Memory B cell (primary cell): ENCODE data around the gene SNCB.

Experiments
- ATAC-seq: fragments of 150-1000 bp; cut with Tn5 transposase; 2 replicates; pipeline ENCODE4 v1.10.0; 2021; ENCODE audit warnings: low read depth, mild to moderate bottlenecking, moderate library complexity
- DNase-seq, 2 donors: peaks; one replicate each; pipeline ENCODE4 v3.0.0; 2022; ENCODE audit warnings: low spot score in 2 of 2
- H3K27ac Mint-ChIP-seq: one replicate; pipeline ENCODE4 v1.8.0; 2022; ENCODE audit warnings: mild to moderate bottlenecking, moderate library complexity, mixed read lengths
- H3K27me3 Mint-ChIP-seq: one replicate; pipeline ENCODE4 v1.8.0; 2022; ENCODE audit warnings: mixed read lengths
- H3K36me3 Mint-ChIP-seq: one replicate; pipeline ENCODE4 v1.8.0; 2022; ENCODE audit warnings: mild to moderate bottlenecking, mixed read lengths
- H3K4me1 Mint-ChIP-seq: one replicate; pipeline ENCODE4 v1.8.0; 2022; ENCODE audit warnings: mixed read lengths
- H3K4me3 Mint-ChIP-seq: one replicate; pipeline ENCODE4 v1.8.0; 2022; ENCODE audit warnings: mild to moderate bottlenecking, moderate library complexity, mixed read lengths
- H3K9me3 Mint-ChIP-seq: one replicate; pipeline ENCODE4 v1.8.0; 2022; ENCODE audit warnings: mixed read lengths

The SNCB gene

DNA sequence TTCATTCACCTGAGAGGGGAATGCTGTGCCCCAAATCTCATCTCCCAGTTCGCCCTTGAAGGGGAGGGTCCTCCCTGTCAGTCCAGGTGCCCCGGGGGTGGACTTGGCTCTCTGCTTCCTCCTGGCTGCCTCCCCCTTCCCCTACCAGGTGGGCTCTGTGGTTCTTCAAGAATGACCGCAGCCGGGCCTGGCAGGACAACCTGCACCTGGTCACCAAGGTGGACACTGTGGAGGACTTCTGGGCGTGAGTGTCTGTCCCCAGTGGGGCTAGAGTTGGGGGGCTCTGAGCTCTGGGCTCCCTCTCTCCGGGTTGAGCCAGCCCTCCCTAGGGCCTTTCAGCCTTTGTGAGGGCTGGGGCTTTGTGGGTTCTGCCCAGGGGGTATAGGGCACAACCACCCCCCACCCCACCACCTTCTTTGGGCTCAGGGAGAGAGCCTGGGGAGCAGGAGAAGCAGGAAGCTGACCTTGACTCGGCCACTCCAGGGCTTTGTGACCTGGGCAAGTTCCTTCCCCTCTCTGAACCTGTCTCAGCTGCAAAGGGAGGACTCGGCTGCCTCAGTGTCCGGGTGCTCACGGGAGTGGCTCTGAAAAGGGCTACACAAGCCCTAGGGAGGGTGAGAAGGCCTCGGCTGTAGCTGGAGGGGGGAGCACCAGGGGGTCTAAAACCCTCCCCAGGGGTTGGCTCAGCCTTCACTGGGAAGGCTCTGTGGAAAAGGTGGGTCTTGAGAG is 13.3 kb upstream of the SNCB start:
- Mint-ChIP-seq H3K4me3 (no peak overlapping the region), H3K27me3 (no peaks in the 10 kb centered on the region), H3K36me3 (no peaks in the 10 kb centered on the region), H3K27ac (no peak overlapping the region), H3K4me1 (peaks cover 12% of the 10 kb centered on the region), H3K9me3 (no peaks in the 10 kb centered on the region)
- no peak for DNase-seq
- no peak for ATAC-seq

DNA sequence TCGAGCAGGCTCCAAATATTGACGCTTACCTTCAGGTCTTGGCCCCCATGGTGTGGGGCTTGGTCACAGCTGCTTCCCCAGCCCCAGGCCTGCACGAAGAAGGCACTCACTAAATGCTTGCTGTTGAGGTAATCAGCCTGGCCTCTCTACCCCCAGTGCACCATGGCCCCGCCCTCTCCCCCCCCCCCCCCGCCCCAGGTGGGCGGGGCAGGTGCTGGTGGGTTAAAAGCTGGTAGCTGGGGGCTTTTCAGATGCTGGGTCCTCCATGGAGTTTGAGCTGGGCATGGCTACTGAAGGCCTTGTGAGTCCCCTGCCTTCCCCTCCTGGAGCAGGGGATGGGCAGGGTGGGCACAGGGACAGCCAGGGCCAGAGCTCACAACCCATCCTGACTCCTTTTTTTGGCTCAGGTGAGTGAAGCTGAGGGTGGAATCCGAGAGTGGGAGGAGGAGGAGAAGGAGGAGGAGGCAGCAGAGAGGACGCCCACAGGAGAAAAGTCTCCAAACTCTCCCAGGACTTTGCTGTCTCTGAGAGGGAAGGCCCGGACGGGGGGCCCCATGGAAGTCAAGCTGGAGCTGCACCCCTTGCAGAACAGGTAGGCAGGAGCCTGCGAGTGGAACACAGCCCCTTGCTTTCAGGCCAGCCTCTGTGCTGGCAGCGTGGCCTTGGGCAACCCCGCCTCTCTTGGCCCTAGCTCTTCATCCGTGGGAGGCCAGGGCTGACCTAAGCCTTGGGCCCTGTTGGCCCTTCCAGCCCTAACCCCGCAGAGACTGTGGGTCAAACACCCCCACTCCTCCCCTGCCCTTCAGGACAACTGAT is 12.5 kb upstream of the SNCB start:
- H3K27ac Mint-ChIP-seq = no peak overlapping the region

DNA sequence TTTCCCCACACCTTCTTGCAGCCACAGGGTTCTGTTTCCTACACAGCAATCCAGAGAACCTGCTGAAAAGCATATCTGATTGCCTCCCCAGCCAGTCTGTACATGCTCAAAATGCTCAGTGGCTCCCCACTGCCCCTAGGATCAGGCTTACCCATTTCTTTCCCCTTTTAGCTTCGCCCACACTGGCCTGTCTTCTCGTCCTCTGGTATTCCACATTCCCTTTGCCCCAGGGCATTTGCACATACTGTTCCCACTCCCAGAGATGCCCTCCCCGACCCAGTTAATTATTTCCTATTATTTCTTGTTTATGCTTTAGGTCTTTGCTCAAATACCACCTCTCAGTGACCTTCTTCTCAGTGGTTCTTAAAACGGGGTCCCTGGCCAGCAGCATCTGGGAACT is 10.3 kb upstream of the SNCB start:
- Mint-ChIP-seq H3K27ac (no peak overlapping the region), H3K4me3 (no peak overlapping the region)

More for the DNA sequence above, 12.5 kb upstream of the SNCB start:
- no peaks in the 10 kb centered on the region for H3K27me3 Mint-ChIP-seq
- H3K36me3 Mint-ChIP-seq = no peaks in the 10 kb centered on the region
- H3K4me3 Mint-ChIP-seq = no peak overlapping the region
- DNase-seq = no peak
- H3K4me1 Mint-ChIP-seq = peaks cover 8% of the 10 kb centered on the region
- ATAC-seq = no peak
- no peaks in the 10 kb centered on the region for H3K9me3 Mint-ChIP-seq

DNA sequence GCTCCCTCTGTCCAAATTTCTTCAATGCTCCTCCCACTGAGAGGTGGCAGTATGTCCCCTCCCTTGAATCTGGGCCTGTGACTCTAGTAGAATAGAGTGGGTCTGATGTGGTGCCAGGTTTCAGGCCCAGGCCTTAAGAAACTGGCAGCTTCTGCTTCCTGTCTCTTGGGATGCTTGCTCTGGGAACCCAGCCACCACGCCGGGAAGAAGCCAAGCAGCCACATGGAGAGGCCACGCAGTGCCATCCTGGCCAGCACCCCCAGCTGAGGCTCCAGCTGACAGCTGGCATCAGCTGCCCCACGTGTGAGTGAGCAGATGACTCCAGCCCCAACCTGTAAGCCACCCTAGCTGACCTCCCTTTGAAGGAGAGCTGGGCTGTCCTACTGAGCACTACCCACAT is 9.6 kb upstream of the SNCB start:
- no peak overlapping the region for H3K27ac Mint-ChIP-seq
- no peaks in the 10 kb centered on the region for H3K9me3 Mint-ChIP-seq
- peaks cover 5% of the 10 kb centered on the region for H3K4me1 Mint-ChIP-seq
- peaks cover 2% of the 10 kb centered on the region for H3K36me3 Mint-ChIP-seq
- ATAC-seq = no peak
- no peak for DNase-seq
- H3K27me3 Mint-ChIP-seq = peaks cover 4% of the 10 kb centered on the region
- H3K4me3 Mint-ChIP-seq = no peak overlapping the region

More for the DNA sequence above, 10.3 kb upstream of the SNCB start:
- Mint-ChIP-seq H3K4me1 (no peaks in the 10 kb centered on the region), H3K9me3 (no peaks in the 10 kb centered on the region), H3K27me3 (no peaks in the 10 kb centered on the region), H3K36me3 (no peaks in the 10 kb centered on the region)
- ATAC-seq = no peak
- no peak for DNase-seq

DNA sequence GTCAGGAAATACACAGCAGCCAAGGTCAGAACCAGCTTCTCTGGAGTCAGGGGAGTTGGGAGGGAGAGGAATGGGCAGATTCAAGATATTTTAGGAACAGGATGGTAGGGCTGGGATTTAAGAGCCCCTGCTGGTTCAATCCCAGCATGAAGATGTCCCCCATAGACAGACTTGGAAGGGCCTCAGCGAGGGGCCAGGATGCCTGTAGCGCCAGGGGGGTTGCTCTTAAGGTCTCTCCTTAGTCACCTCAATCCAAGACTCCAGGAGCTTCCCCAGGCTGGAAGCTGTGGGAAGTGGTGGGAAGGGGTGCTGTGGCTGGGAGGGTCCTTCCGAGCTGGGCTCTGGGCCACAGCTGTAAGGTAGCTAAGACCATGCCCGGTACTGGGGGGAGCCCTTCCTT is 8.9 kb upstream of the SNCB start:
- no peak overlapping the region for H3K27ac Mint-ChIP-seq
- H3K4me1 Mint-ChIP-seq = peaks cover 7% of the 10 kb centered on the region

DNA sequence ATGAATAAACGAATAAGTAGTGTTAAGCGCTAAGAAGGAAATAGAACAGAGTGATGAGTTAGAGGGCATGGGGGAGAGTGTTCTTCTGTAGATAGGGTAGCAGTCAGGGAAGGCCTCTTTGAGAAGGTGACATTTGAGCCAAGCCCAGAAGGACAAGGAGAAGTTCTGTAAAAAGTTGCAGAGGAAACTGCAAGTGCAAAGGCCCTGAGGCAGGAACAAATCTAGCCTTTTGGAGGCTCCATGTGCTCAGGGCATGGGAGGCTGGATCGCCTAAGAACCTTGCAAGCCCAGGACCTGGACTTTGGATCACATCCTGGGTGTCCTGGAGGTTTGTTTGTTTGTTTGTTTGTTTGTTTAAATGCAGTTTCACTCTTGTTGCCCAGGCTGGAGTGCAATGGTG is 8.1 kb upstream of the SNCB start:
- H3K27me3 Mint-ChIP-seq = peaks cover 5% of the 10 kb centered on the region
- H3K4me3 Mint-ChIP-seq = no peak overlapping the region
- no peak for ATAC-seq
- peaks cover 2% of the 10 kb centered on the region for H3K36me3 Mint-ChIP-seq
- no peak for DNase-seq
- H3K9me3 Mint-ChIP-seq = no peaks in the 10 kb centered on the region
- H3K4me1 Mint-ChIP-seq = peaks cover 15% of the 10 kb centered on the region
- no peak overlapping the region for H3K27ac Mint-ChIP-seq

More for the DNA sequence above, 8.9 kb upstream of the SNCB start:
- no peaks in the 10 kb centered on the region for H3K9me3 Mint-ChIP-seq
- no peak for ATAC-seq
- no peak for DNase-seq
- peaks cover 4% of the 10 kb centered on the region for H3K27me3 Mint-ChIP-seq
- H3K4me3 Mint-ChIP-seq = no peak overlapping the region
- peaks cover 2% of the 10 kb centered on the region for H3K36me3 Mint-ChIP-seq

DNA sequence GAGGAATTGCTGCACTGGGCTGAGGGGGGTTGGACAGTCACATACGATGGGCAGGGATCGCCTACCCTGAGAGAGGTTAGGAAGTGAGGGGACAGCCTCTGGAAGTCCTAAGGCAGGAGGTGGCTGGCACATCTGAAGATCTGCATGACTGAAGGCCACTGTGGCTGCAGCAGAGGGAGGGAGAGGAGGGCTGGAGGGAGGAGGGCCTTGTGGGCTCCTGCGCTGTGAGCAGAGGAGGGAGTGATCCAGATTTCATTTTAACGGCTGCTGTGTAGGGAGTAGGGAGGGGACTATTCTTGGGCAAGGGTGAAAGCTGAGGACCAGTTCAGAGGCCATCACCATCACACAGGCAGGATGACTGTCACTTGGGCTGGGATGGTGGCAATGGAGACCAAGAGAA is 7.2 kb upstream of the SNCB start:
- Mint-ChIP-seq H3K36me3 (peaks cover 2% of the 10 kb centered on the region), H3K4me3 (no peak overlapping the region), H3K9me3 (no peaks in the 10 kb centered on the region), H3K4me1 (peaks cover 15% of the 10 kb centered on the region), H3K27me3 (peaks cover 5% of the 10 kb centered on the region), H3K27ac (no peak overlapping the region)
- DNase-seq (no peak), ATAC-seq (no peak)

DNA sequence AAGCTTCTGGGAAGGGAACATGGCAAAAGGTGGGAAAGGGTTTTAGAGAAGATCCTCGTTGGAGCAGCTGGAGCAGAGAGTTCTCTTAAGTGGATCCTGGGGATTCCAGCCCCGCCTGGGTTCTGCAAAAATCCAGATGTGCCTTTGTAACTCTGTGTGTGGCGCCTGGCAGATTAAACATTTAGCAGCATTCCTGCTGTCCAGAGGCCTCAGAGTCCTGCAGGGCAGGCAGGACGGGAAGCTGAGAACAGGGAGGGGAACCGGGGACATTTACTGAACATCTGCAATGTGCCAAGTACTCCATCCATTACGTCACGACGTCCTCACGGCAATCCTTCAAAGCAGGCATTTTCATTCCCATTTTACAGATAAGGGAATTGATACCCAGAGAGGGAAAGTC is 6.1 kb upstream of the SNCB start:
- H3K9me3 Mint-ChIP-seq = no peaks in the 10 kb centered on the region
- no peak overlapping the region for H3K27ac Mint-ChIP-seq
- DNase-seq = no peak
- ATAC-seq = no peak
- H3K36me3 Mint-ChIP-seq = peaks cover 2% of the 10 kb centered on the region
- H3K4me3 Mint-ChIP-seq = no peak overlapping the region
- peaks cover 18% of the 10 kb centered on the region for H3K4me1 Mint-ChIP-seq
- H3K27me3 Mint-ChIP-seq = peaks cover 5% of the 10 kb centered on the region

DNA sequence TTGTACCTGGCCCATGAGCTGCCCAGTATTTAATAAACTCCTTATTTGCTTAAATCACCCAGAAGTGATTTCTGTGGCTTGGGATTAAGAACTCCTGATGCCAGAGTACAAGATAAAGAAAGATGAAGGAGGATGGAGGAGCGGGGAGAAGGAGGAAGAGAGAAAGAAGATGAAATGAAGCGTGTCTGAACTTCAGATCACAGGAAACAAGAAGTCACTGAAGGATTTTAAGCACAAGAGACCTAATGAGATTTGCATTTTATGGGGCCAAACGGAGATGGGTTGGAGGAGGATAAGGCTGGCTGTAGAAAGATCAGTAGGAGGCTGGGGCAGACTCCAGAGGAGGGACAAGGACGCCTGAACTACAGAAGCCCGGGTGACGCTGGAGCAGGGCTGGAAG is 3.3 kb upstream of the SNCB start:
- Mint-ChIP-seq H3K27me3 (peaks cover 15% of the 10 kb centered on the region), H3K9me3 (no peaks in the 10 kb centered on the region), H3K4me1 (peaks cover 27% of the 10 kb centered on the region), H3K4me3 (peak overlapping the region; percentile 69), H3K27ac (no peak overlapping the region), H3K36me3 (peaks cover 2% of the 10 kb centered on the region)
- DNase-seq = no peak
- ATAC-seq = peak; percentile 59

DNA sequence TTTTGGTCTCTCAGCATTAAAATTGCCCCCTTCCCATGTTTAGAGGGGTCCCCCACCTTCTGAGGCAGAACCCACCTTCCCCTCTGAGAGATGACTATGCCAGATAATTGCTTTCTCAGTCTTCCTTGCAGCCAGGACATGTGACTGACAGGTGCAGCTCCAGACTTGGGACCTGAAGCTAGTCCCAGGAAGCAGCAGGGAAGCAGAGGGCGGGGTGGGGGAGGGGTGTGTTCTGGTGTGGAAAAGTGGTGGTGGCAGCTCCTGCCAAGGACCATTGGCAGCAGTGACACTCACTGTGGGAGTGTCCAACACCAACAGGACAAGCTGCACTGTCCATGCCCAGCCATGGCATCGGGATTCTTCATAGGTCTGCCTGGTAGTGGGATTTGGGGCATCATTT is 2.4 kb upstream of the SNCB start:
- peaks cover 2% of the 10 kb centered on the region for H3K36me3 Mint-ChIP-seq
- peaks cover 30% of the 10 kb centered on the region for H3K4me1 Mint-ChIP-seq
- H3K4me3 Mint-ChIP-seq = no peak overlapping the region
- no peak for DNase-seq
- H3K27me3 Mint-ChIP-seq = peaks cover 19% of the 10 kb centered on the region
- no peak for ATAC-seq
- no peak overlapping the region for H3K27ac Mint-ChIP-seq
- no peaks in the 10 kb centered on the region for H3K9me3 Mint-ChIP-seq

DNA sequence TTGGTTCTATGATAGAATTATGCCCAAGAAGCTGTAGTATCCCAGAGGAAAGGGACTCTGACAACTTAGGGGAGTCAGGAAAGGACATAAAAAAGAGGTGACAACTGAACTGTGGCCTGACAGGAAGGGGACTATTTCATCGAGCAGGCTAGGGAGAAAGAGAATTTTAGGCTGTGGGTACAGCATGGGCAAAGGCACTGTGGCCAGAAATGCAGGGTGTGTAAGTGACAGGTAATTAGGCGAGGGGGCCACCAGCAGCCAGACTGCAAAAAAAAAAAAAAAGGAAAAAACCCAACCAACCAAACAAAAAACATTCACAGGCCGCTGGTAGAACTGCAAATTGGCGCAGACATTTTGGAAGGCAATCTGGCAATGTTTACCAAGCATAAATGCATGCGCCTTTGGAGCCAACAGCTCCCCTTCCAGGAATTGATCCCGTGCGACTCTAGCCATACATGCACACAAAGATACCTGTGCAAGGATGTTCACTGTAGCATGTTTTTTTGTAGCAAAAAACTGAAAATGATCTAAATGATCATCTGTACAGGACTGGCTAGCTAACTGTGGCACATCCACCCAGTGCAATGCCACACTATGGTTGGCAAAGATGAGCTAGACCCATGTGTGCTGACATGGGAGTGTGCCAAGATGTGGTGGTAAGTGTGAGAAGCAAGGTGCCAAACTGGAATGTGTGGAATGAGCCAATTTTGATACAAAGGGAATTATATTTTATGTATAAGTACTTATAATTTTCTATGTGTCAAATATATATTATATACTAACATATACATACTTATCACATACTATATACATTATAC is 1.3 kb upstream of the SNCB start:
- peaks cover 2% of the 10 kb centered on the region for H3K36me3 Mint-ChIP-seq
- H3K4me1 Mint-ChIP-seq = peaks cover 39% of the 10 kb centered on the region
- H3K9me3 Mint-ChIP-seq = no peaks in the 10 kb centered on the region
- H3K27ac Mint-ChIP-seq = no peak overlapping the region
- no peak for ATAC-seq
- no peak overlapping the region for H3K4me3 Mint-ChIP-seq
- no peak for DNase-seq
- H3K27me3 Mint-ChIP-seq = peaks cover 22% of the 10 kb centered on the region

DNA sequence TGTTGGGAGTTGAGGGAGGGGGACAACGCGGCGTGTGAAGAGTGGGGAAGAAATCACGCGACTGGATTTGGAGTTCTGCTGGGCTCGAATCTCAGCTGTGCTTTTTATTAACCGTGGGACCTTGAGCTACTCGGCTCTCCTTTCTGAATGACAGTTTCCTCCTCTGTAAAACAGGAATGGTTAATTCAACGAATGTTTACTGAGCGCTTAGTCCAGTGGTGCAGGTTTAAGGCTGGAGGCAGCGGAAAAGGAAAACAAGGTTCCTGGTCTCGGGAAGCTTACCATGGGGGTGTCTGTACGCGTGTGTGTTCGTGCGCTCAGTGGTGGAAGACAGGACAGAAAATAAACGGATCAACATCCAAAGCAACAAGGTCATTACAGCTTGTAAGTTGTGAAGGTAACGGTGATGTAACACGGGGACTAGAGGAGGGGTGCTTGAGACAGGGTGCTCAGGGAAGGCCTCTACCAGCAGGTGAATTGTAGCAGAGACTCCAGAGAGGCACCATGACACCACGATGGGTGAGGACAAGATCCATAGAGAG is 418 bp upstream of the SNCB start:
- Mint-ChIP-seq H3K27ac (no peak overlapping the region), H3K27me3 (peaks cover 25% of the 10 kb centered on the region), H3K9me3 (no peaks in the 10 kb centered on the region), H3K4me3 (peak overlapping the region; percentile 78), H3K36me3 (peaks cover 2% of the 10 kb centered on the region), H3K4me1 (peaks cover 42% of the 10 kb centered on the region)
- DNase-seq (no peak), ATAC-seq (no peak)

DNA sequence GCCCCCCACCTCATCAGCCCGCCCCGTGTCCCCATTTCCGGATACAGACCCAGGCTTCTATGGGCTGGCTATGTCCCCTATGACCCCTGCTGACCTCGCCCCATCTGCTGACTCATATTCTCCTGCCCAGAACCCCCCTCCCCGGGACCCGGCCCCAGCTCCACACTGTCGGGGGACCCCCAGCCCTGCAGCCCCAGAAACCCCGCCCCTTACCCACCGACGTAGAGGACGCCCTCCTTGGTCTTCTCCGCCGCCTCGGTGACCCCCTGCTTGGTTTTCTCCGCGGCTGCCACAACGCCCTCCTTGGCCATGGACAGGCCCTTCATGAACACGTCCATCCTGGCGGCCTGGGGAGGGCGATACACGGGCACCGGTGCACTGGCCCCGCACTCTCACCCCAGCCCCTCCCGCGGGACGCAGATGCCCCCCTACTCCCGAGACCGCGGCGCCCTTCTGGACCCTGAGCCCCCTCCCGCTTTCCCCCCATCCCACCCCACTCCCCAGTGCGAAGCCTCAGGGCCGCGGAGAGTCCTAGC is 949 bp downstream of the SNCB start:
- Mint-ChIP-seq H3K27ac (no peak overlapping the region), H3K4me1 (peaks cover 37% of the 10 kb centered on the region), H3K36me3 (no peaks in the 10 kb centered on the region), H3K27me3 (peaks cover 23% of the 10 kb centered on the region), H3K9me3 (no peaks in the 10 kb centered on the region), H3K4me3 (no peak overlapping the region)
- DNase-seq (no peak), ATAC-seq (no peak)
